IPS DF 6.9 (cell line): Measurements from ENCODE around the gene CMC2.

Experiments used
- DNase-seq: peaks from one replicate; pipeline ENCODE4 v3.0.0-alpha.2; 2013; ENCODE audit warnings: low read depth, low spot score
- H3K27ac ChIP-seq: one replicate; pipeline ENCODE4 v1.5.1; 2013; ENCODE audit warnings: low read length, control low read depth
- H3K27me3 ChIP-seq: 2 replicates; pipeline ENCODE4 v1.6.1; 2013; ENCODE audit warnings: mild to moderate bottlenecking, low read length; ENCODE audit not compliant: control insufficient read depth, insufficient read depth
- H3K36me3 ChIP-seq: 2 replicates; pipeline ENCODE4 v1.6.1; 2013; ENCODE audit warnings: low read length; ENCODE audit not compliant: control insufficient read depth, insufficient read depth
- H3K4me1 ChIP-seq: 2 replicates; pipeline ENCODE4 v1.6.1; 2013; ENCODE audit warnings: low read length; ENCODE audit not compliant: control insufficient read depth, insufficient read depth
- H3K4me3 ChIP-seq: 2 replicates; pipeline ENCODE4 v1.5.1; 2013; ENCODE audit warnings: mild to moderate bottlenecking, low read length
- H3K9me3 ChIP-seq: 2 replicates; pipeline ENCODE4 v1.6.1; 2013; ENCODE audit warnings: low read length, inconsistent platforms; ENCODE audit not compliant: control insufficient read depth, insufficient read depth
- WGBS: extraction: QIAGEN DNeasy Blood & Tissue Kit; methylation state at CpG from one replicate; pipeline ENCODE4 v1.1.7; 2013; ENCODE audit warnings: mixed read lengths, missing lambda C conversion rate; ENCODE audit not compliant: insufficient read length, insufficient coverage; 5-methylcytosine and 5-hydroxymethylcytosine counted together

CMC2 gene

GRCh38 chr16:80948886-80949493 lies 57.7 kb downstream of the CMC2 start:
- no peaks in the 10 kb centered on the region for H3K27me3 ChIP-seq
- H3K4me3 ChIP-seq: no peak overlapping the region
- H3K9me3 ChIP-seq: no peaks in the 10 kb centered on the region
- no peak overlapping the region for H3K27ac ChIP-seq
- no peaks in the 10 kb centered on the region for H3K36me3 ChIP-seq
- no peak for DNase-seq
- no peaks in the 10 kb centered on the region for H3K4me1 ChIP-seq
- WGBS: no CpG with 5 or more reads among the region's 7 CpGs

GRCh38 chr16:80947708-80948625 lies 58.7 kb downstream of the CMC2 start:
- no peak for DNase-seq
- WGBS: no CpG with 5 or more reads among the region's 9 CpGs

GRCh38 chr16:80947239-80947638 lies 59.4 kb downstream of the CMC2 start:
- Histone ChIP-seq H3K36me3 (no peaks in the 10 kb centered on the region), H3K9me3 (no peaks in the 10 kb centered on the region; the same call in 1 of the 2 replicates), H3K4me1 (no peaks in the 10 kb centered on the region), H3K27me3 (no peaks in the 10 kb centered on the region), H3K27ac (no peak overlapping the region), H3K4me3 (no peak overlapping the region)
- no peak for DNase-seq
- no CpG with 5 or more reads among the region's 5 CpGs for WGBS

More at GRCh38 chr16:80947708-80948625, 58.7 kb downstream of the CMC2 start:
- H3K9me3 ChIP-seq: no peaks in the 10 kb centered on the region; the same call in 1 of the 2 replicates
- no peaks in the 10 kb centered on the region for H3K27me3 ChIP-seq
- H3K27ac ChIP-seq: no peak overlapping the region
- no peaks in the 10 kb centered on the region for H3K4me1 ChIP-seq
- H3K36me3 ChIP-seq: no peaks in the 10 kb centered on the region
- H3K4me3 ChIP-seq: no peak overlapping the region

GRCh38 chr16:80946481-80946880 lies 60.2 kb downstream of the CMC2 start:
- H3K9me3 ChIP-seq: no peaks in the 10 kb centered on the region; the same call in 1 of the 2 replicates
- no peaks in the 10 kb centered on the region for H3K36me3 ChIP-seq
- H3K27ac ChIP-seq: no peak overlapping the region
- DNase-seq: no peak
- no CpG with 5 or more reads among the region's 4 CpGs for WGBS
- no peak overlapping the region for H3K4me3 ChIP-seq
- H3K4me1 ChIP-seq: no peaks in the 10 kb centered on the region
- no peaks in the 10 kb centered on the region for H3K27me3 ChIP-seq

GRCh38 chr16:80940069-80940856 lies 66.4 kb downstream of the CMC2 start:
- 0 out of 2 replicates have a peak, but pooled peaks cover 2% of the 10 kb centered on the region for H3K27me3 ChIP-seq
- peaks cover 3% of the 10 kb centered on the region; the same call in 1 of the 2 replicates for H3K4me1 ChIP-seq
- no peak overlapping the region for H3K27ac ChIP-seq
- no peaks in the 10 kb centered on the region; the same call in 1 of the 2 replicates for H3K9me3 ChIP-seq
- no peak overlapping the region for H3K4me3 ChIP-seq
- WGBS: no CpG with 5 or more reads among the region's 7 CpGs
- H3K36me3 ChIP-seq: no peaks in the 10 kb centered on the region; the same call in 1 of the 2 replicates
- DNase-seq: no peak

- WGBS: no CpG with 5 or more reads among the region's 4 CpGs
- 0 out of 2 replicates have a peak, but pooled peaks cover 2% of the 10 kb centered on the region for H3K27me3 ChIP-seq
- no peak for DNase-seq
- H3K4me1 ChIP-seq: peaks cover 3% of the 10 kb centered on the region; the same call in 1 of the 2 replicates
- no peaks in the 10 kb centered on the region; the same call in 1 of the 2 replicates for H3K36me3 ChIP-seq
- no peak overlapping the region for H3K27ac ChIP-seq
- no peaks in the 10 kb centered on the region; the same call in 1 of the 2 replicates for H3K9me3 ChIP-seq
- no peak overlapping the region for H3K4me3 ChIP-seq
Measured at GRCh38 chr16:80938879-80939260, 67.8 kb downstream of the CMC2 start.

- no peak overlapping the region for H3K4me3 ChIP-seq
- H3K4me1 ChIP-seq: peaks cover 3% of the 10 kb centered on the region; the same call in 1 of the 2 replicates
- H3K27me3 ChIP-seq: peaks cover 5% of the 10 kb centered on the region; the same call in 1 of the 2 replicates
- no peaks in the 10 kb centered on the region for H3K9me3 ChIP-seq
- WGBS: no CpG with 5 or more reads among the region's 15 CpGs
- no peak overlapping the region for H3K27ac ChIP-seq
- H3K36me3 ChIP-seq: no peaks in the 10 kb centered on the region; the same call in 1 of the 2 replicates
- no peak for DNase-seq
Measured at GRCh38 chr16:80938004-80938878, 68.4 kb downstream of the CMC2 start.

- H3K4me3 ChIP-seq: no peak overlapping the region
- no CpG with 5 or more reads among the region's 2 CpGs for WGBS
- no peak for DNase-seq
Measured at GRCh38 chr16:80936410-80936809, 70.3 kb downstream of the CMC2 start.

GRCh38 chr16:80935691-80936090 lies 71.0 kb downstream of the CMC2 start:
- H3K27me3 ChIP-seq: peaks cover 10% of the 10 kb centered on the region
- no peaks in the 10 kb centered on the region for H3K9me3 ChIP-seq
- H3K4me1 ChIP-seq: peaks cover 5% of the 10 kb centered on the region; the same call in 1 of the 2 replicates
- H3K27ac ChIP-seq: no peak overlapping the region
- DNase-seq: no peak
- no peak overlapping the region for H3K4me3 ChIP-seq
- no peaks in the 10 kb centered on the region; the same call in 1 of the 2 replicates for H3K36me3 ChIP-seq
- no CpG with 5 or more reads among the region's 3 CpGs for WGBS

More at GRCh38 chr16:80936410-80936809, 70.3 kb downstream of the CMC2 start:
- H3K4me1 ChIP-seq: peaks cover 5% of the 10 kb centered on the region; the same call in 1 of the 2 replicates
- H3K36me3 ChIP-seq: no peaks in the 10 kb centered on the region; the same call in 1 of the 2 replicates
- H3K27ac ChIP-seq: no peak overlapping the region
- peaks cover 10% of the 10 kb centered on the region for H3K27me3 ChIP-seq
- no peaks in the 10 kb centered on the region for H3K9me3 ChIP-seq
